ENCODE measurements around the gene IL4R.

DNA sequence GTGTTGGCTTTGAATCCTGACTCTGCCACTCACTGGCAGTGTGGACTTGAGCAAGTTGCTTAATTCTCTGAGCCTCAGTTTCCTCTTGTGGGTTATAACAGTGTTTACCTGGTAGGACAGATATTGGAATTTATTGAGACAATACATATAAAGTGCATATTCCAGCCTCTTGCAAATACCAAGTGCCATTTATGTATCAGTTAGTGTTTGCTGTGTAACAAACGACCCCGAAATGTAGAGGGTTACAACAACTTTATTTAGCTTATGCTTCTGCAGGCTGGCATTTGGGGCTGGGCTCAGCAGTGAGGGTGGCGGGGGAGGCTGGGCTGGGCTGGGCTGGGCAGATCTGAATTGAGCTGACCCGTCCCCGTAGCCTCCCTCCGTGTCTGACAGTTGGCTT is 45.8 kb downstream of the IL4R start:
- no peak for TF ChIP-seq POLR2A (IDR thresholded peaks at IDR 0.05)
- TF ChIP-seq, protein P1, sequence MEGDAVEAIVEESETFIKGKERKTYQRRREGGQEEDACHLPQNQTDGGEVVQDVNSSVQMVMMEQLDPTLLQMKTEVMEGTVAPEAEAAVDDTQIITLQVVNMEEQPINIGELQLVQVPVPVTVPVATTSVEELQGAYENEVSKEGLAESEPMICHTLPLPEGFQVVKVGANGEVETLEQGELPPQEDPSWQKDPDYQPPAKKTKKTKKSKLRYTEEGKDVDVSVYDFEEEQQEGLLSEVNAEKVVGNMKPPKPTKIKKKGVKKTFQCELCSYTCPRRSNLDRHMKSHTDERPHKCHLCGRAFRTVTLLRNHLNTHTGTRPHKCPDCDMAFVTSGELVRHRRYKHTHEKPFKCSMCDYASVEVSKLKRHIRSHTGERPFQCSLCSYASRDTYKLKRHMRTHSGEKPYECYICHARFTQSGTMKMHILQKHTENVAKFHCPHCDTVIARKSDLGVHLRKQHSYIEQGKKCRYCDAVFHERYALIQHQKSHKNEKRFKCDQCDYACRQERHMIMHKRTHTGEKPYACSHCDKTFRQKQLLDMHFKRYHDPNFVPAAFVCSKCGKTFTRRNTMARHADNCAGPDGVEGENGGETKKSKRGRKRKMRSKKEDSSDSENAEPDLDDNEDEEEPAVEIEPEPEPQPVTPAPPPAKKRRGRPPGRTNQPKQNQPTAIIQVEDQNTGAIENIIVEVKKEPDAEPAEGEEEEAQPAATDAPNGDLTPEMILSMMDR (IDR thresholded peaks at IDR 0.05): no peak
